GM21576 (cell line): Measurements from ENCODE around the gene FAM8A1.
"Not testable (repeated sequence)": the region's sequence is repeated elsewhere in the genome, so short reads cannot be mapped to it uniquely, and the experiment has no call there.

Experiments
- ATAC-seq: cut with Tn5 transposase; IDR thresholded peaks from one replicate; pipeline ENCODE4 v1.9.1; 2021; ENCODE audit warnings: mild to moderate bottlenecking, moderate library complexity; ENCODE audit not compliant: unreplicated experiment

The FAM8A1 gene

DNA sequence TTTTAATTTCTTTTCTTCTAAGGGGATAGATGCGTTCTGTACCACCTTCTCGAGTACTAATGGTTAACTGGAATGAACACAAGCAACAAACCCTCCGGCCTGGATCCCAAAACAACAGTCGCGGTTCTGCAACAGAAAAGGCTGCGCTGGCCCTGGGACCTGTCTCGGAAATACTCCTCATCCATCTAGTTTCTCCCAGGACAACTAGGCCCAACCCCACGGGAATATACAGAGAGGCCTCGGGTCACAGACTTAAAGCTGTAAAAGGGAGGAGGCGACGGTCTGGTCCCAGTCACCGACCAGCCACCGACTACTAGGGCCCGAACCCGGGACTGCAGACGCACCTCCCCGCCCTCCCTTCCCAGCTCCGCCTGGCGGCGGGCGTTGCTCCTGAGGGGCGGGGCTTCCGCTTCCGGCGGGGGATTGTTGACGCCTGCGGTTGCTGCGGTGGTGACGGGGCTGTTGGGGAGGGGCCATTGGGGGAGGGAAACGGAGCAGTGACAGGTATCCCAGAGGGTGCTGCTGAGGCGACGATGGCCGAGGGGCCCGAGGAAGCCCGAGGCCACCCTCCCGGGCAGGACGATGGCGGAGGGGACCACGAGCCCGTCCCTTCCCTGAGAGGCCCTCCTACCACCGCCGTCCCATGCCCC is at the start of gene FAM8A1:
FAM8A1 (plus strand) TSS at position 426 of the 650 bp plus-strand sequence; CDS start at position 534, 108 bp downstream.
- peak; percentile 81 for ATAC-seq

DNA sequence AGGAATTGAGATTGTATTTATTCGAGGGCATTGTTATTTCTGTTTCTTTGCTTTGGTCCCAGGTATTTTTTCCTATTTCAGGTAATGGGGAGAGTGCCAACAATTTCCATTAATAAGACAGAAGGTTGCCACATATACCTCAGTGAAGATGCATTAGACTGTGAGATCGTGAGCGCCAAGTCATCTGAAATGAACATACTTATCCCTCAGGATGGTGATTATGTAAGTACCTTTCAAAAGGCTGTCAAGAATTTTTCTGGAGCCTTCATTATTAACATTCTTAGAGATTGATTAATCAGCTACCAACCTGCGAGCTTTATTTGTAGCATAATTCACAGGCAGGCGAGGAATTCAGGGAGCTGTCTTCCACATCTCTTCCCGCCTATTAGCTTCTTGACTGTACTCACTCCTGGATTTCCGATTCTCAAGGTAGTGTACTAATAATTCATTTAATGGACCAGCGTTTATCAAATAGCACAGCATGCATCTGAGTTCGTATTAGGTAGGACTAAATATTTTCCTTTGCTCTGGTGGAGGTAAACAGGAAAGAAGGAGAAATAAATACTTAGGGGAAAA is 48.6 kb upstream of the FAM8A1 start:
- ATAC-seq: no peak

DNA sequence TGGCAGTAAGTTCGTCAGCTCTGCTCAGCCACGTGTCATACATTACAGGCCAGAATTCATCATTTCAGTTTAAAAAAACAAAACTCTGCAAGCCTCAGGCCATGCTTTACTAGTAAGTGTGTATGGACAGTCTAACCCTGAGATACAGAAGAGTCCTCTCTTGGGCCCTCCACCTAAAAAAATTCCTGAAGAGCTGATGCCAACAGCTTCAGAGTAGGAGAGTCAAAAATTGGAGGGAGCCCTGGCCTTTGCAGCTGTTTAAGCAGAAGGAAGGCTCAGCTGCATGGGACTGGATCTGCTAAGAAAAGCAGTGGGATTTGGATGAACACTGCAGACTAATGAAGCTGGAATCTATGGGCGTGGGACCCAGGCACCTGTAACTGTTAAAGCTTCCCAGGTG is 47.2 kb upstream of the FAM8A1 start:
- ATAC-seq: no peak

- no peak for ATAC-seq
Observed at GRCh38 chr6:17556014-17556413, 44.1 kb upstream of the FAM8A1 start.

GRCh38 chr6:17562636-17563035 is 37.5 kb upstream of the FAM8A1 start:
- no peak for ATAC-seq

GRCh38 chr6:17565399-17565798 is 34.7 kb upstream of the FAM8A1 start:
- no peak for ATAC-seq

GRCh38 chr6:17574866-17575560 is 25.1 kb upstream of the FAM8A1 start:
- no peak for ATAC-seq

- ATAC-seq: no peak
Observed at GRCh38 chr6:17577059-17577458, 23.0 kb upstream of the FAM8A1 start.

DNA sequence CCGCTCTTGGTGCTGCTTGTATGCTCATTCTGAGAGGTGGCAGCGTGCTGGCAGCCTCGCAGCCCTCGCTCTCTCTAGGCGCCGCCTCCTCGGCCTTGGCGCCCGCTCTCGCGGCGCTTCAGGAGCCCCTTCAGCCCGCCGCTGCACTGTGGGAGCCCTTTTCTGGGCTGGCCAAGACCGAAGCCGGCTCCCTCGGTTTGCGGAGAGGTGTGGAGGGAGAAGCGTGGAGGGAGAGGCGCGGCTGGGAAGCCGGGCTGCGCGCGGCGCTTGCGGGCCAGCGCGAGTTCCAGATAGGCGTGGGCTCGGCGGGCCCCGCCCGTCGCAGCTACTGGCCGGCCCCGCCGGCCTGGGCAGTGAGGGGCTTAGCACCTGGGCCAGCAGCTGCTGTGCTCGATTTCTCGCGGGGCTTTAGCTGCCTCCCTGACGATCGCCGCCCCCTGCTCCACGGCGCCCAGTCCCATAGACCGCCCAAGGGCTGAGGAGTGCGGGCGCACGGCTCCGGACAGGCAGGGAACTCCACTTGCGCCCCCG is 19.5 kb upstream of the FAM8A1 start:
- no peak for ATAC-seq

- ATAC-seq: not testable (repeated sequence)
Observed at GRCh38 chr6:17581282-17581681, 18.8 kb upstream of the FAM8A1 start.

DNA sequence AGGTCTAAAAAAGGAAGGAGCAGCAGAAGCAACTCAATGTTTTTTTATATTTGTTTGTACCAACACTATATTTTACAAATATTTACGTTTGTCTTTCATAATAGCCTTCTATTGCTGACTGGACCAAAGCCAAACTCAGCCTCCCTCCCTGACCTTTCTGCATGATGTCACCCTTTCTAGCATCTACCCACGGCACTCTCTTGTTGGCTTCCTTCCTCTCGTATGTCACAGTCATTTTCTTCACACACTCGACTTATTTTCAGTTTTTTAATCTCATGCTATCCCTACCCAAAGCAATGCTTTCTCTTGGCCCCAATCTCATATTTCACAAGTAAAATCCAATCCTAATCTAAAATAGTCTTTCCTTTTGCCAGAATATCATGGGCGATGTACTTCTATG is 16.3 kb upstream of the FAM8A1 start:
- no peak for ATAC-seq

- peak; percentile 77 for ATAC-seq
Observed at GRCh38 chr6:17584241-17584803, 15.8 kb upstream of the FAM8A1 start.

DNA sequence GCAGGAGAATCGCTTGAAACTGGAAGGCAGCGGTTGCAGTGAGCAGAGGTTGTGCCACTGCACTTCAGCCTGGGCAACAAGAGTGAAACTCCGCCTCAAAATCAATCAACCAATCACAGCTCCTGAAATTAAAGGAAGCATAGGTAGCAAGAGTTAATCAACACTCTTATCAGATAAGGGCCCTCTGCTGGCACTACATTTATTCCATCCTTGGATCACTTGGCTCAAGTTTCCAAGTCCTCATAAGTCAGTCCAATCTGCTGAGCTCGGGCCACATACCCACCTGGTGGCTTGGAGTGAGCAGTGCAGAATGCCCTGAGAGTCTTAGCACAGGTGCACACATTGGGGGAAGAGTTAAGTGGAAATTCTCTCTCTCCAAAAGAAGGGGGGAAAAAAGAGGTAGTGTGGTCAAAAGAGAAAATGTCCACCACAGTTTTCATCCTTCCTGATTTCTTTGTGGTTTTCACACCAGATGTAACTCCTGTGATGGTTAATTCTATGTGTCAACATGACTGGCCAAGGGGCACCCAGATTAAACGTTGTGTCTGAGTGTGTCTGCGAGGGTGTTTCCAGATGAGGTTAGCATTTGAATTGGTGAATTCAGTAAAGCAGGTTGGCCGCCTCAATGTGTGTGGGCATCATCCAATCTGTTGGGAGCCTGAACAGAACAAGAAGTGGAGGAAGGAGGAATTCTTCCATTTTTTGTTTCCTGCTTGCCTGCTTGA is 14.2 kb upstream of the FAM8A1 start:
- no peak for ATAC-seq

GRCh38 chr6:17586623-17587022 is 13.5 kb upstream of the FAM8A1 start:
- ATAC-seq: not testable (repeated sequence)

DNA sequence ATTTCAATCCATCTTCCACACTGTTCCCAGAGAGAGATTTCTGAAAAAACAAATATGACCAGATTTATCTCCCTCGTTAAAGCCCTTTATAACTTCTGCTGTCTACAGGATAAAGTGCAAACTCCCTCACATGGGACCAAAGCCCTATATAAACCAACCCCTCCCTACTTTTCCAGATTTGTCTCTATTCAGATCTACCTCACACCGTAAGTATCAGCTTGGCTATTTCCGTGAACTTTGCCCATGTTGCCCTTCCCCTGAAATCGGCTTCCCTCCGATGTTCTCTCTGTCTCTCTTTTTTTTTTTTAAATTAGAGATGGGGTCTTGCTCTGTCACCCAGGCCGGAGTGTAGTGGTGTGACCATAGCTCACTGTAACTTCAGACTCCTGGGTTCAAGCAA is 12.1 kb upstream of the FAM8A1 start:
- no peak for ATAC-seq

DNA sequence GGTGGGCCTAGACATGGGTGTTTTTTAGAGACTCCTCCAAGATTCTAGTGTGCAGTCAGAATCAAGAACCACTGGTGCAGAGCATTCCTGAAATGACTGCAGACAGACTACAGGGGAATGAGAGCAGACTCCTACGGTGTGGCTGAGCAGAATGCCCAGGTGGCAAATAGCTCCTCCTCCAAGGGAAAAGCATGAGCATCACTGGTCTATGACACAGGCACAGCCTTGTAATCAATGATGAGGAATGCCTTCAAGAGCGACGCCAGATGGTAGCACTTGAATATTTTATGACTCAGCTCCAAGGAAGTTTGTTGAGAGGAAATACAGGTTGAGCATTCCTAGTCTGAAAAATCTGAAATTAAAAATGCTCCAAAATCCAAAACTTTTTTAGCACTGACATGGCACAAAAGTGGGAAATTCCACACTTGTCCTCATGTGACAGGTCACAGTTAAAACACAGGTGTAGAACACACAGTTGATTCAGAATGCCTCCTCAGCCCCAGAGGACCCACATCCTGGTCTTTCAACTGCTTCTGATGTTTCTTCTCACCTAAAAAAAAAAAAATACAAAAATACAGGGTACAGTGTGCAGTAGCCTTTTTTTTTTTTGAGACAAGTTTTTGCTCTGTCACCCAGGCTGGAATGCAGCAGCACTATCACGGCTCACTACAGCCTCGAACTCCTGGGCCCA is 10.6 kb upstream of the FAM8A1 start:
- no peak for ATAC-seq

DNA sequence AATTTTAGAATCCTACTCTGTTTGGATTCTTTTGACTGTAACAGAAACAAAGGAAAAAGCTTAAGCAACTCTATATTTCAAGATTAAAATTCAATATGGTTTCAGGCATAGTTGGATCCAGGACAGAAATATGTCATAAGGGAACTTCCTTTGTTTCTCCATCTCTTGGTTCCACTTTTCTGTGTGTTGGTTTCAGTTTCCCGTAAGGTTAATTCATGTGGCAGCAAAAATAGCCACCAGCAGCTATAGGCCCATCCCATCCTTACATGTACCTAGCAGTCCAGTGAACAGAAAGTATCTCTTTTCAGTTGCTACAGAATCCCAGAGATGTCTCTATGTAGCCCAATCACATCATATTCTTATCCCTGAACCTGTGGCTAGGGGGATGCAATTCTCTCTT is 8.8 kb upstream of the FAM8A1 start:
- ATAC-seq: no peak

- ATAC-seq: no peak
Observed at GRCh38 chr6:17593246-17593645, 6.9 kb upstream of the FAM8A1 start.

GRCh38 chr6:17596085-17596484 is 4.0 kb upstream of the FAM8A1 start:
- ATAC-seq: no peak
